Upper lobe of left lung (tissue), 6 donors: ENCODE measurements around the gene SLC12A2. TPM values are rescaled to one million over a fixed set of nuclear protein-coding genes. Genes with fewer than 3 reads are reported as not detected.

Experiments
- ATAC-seq, 2 donors: fragments of 200-7000 bp; cut with Tn5 transposase; one replicate each; pipeline ENCODE4 v1.9.1; 2022; ENCODE audit warnings: mild to moderate bottlenecking in 2 of 2, moderate library complexity in 2 of 2; ENCODE audit not compliant: low FRiP score in 2 of 2
- DNase-seq, 2 donors: peaks; one replicate each; pipeline ENCODE4 v3.0.0-alpha.2; 2019 to 2020
- H3K27ac ChIP-seq, 4 donors: fragments of 200-600 bp; sonication (generic); one replicate each; pipeline ENCODE4 v1.5.1; 2016 to 2019
- H3K27me3 ChIP-seq, 4 donors: fragments of 200-600 bp; sonication (generic); one replicate each; pipeline ENCODE4 v1.5.1; 2017 to 2019
- H3K36me3 ChIP-seq, 4 donors: fragments of 200-600 bp; sonication (generic); one replicate each; pipeline ENCODE4 v1.5.1; 2016 to 2019
- H3K4me1 ChIP-seq, 4 donors: fragments of 200-600 bp; sonication (generic); one replicate each; pipeline ENCODE4 v1.5.1; 2018 to 2019
- H3K4me3 ChIP-seq, 4 donors: fragments of 200-600 bp; sonication (generic); one replicate each; pipeline ENCODE4 v1.5.1; 2017 to 2019; ENCODE audit warnings: mild to moderate bottlenecking in 2 of 4, moderate library complexity in 1 of 4
- H3K9me3 ChIP-seq, 4 donors: fragments of 200-600 bp; sonication (generic); one replicate each; pipeline ENCODE4 v1.5.1; 2018 to 2019
- EP300 ChIP-seq, 4 donors: sonication (generic); formaldehyde crosslinking; IDR thresholded peaks; one replicate each; pipeline ENCODE4 v1.5.1; 2017; ENCODE audit warnings: antibody characterized with exemption in 4 of 4, control low read depth in 2 of 4
- POLR2A ChIP-seq, 4 donors: fragments of 450-650 bp; IDR thresholded peaks; one replicate each; pipeline ENCODE4 v1.5.1; 2016 to 2017; ENCODE audit warnings: antibody characterized with exemption in 4 of 4, mild to moderate bottlenecking in 2 of 4
- POLR2AphosphoS5 ChIP-seq, 2 donors: sonication (generic); formaldehyde crosslinking; IDR thresholded peaks; one replicate each; pipeline ENCODE4 v1.5.1; 2017; ENCODE audit warnings: antibody characterized with exemption in 2 of 2
- WGBS, 2 donors: methylation state at CpG; one replicate each; pipeline ENCODE4 v1.1.5; 2017 to 2018; 5-methylcytosine and 5-hydroxymethylcytosine counted together
- total RNA-seq, 6 donors: library from RNA; depleted of rRNA in 4 of 6; stranded (reverse); fragments of >200 nt in 4 of 6; gene quantifications; one replicate each; pipeline versions ENCODE4 v1.1.0 to v1.2.1, GENCODE V29; 2016 to 2021
- TF ChIP-seq, protein P1 (sequence below), 6 experiments: fragments of 450-650 bp in 4 of 6; fragments of 200-600 bp in 2 of 6; sonication (generic) in 2 of 6; IDR thresholded peaks; one replicate each; pipeline ENCODE4 v1.5.1; 2016 to 2019; ENCODE audit warnings: antibody characterized with exemption in 6 of 6
- donor health status: DM: no; HTN: no; CAD: no; lungs with moderate emphysema.
- donor health status: DM: no; HTN: yes; CAD: no; lungs with severe emphysema.

The SLC12A2 gene
- total RNA-seq, 6 donors from 2014 or later: 12.6 to 44.1 (median 28.0) TPM

GRCh38 chr5:128158342-128158741, 74.8 kb downstream of the SLC12A2 start:
- no peaks in the 10 kb centered on the region for H3K4me1 ChIP-seq
- no peak overlapping the region for H3K4me3 ChIP-seq
- ATAC-seq (no peak), DNase-seq (no peak)
- 95 to 97% methylated on average over 3 of the region's 3 CpGs for WGBS, 2 donors
- H3K36me3 ChIP-seq: peaks cover 4 to 37% (median 13%) of the 10 kb centered on the region in 4 donors
- no peaks in the 10 kb centered on the region for H3K9me3 ChIP-seq
- no peaks in the 10 kb centered on the region for H3K27me3 ChIP-seq
- H3K27ac ChIP-seq: no peak overlapping the region
- no peak for TF ChIP-seq POLR2AphosphoS5 (IDR thresholded peaks at IDR 0.05)
- TF ChIP-seq POLR2A (IDR thresholded peaks at IDR 0.05): no peak
- no peak for TF ChIP-seq EP300 (IDR thresholded peaks at IDR 0.05)
- TF ChIP-seq, protein P1, sequence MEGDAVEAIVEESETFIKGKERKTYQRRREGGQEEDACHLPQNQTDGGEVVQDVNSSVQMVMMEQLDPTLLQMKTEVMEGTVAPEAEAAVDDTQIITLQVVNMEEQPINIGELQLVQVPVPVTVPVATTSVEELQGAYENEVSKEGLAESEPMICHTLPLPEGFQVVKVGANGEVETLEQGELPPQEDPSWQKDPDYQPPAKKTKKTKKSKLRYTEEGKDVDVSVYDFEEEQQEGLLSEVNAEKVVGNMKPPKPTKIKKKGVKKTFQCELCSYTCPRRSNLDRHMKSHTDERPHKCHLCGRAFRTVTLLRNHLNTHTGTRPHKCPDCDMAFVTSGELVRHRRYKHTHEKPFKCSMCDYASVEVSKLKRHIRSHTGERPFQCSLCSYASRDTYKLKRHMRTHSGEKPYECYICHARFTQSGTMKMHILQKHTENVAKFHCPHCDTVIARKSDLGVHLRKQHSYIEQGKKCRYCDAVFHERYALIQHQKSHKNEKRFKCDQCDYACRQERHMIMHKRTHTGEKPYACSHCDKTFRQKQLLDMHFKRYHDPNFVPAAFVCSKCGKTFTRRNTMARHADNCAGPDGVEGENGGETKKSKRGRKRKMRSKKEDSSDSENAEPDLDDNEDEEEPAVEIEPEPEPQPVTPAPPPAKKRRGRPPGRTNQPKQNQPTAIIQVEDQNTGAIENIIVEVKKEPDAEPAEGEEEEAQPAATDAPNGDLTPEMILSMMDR (IDR thresholded peaks at IDR 0.05): no peak

- Histone ChIP-seq H3K27ac (no peak overlapping the region), H3K36me3 (peaks cover 0 to 34% (median 6%) of the 10 kb centered on the region in 4 donors), H3K4me1 (no peaks in the 10 kb centered on the region), H3K27me3 (no peaks in the 10 kb centered on the region), H3K9me3 (no peaks in the 10 kb centered on the region), H3K4me3 (no peak overlapping the region)
- DNase-seq (no peak), ATAC-seq (no peak)
- TF ChIP-seq POLR2A (IDR thresholded peaks at IDR 0.05) (no peak), POLR2AphosphoS5 (IDR thresholded peaks at IDR 0.05) (no peak), EP300 (IDR thresholded peaks at IDR 0.05) (no peak)
- TF ChIP-seq, protein P1 (IDR thresholded peaks at IDR 0.05): no peak
- WGBS, 2 donors: 80 to 81% methylated on average over 2 of the region's 2 CpGs
These were observed 80.4 kb downstream of the SLC12A2 start for GRCh38 chr5:128163991-128164390.

DNA sequence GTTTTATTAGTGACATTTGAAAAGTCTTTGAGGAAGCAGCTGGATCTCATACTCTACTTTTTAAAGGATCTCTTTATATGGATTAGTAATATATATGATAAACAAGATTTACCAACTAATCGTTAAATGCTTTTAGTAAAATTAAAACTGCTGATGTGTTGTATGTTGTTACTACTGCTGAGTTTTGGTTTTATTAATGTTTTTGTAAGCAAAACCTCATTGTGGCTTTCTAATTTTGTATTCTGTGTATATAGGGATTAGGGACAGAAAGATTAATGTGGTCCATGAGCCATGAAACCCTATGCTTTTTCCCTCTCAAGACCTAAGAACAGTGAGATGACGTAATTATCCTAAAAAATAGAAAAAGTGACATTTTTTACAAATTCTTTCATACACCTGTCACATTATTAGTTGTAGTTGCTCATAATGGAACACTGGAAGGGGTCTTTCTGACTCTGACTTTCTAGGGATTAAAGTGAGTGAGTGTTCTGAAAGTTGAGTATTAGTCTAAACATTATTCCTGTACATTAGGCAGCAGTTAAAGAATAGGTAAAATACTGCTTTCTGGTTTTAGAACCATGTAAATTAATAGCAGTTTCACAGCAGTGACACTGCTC, 85.9 kb downstream of the SLC12A2 start:
- TF ChIP-seq, protein P1 (IDR thresholded peaks at IDR 0.05): no peak
- TF ChIP-seq POLR2A (IDR thresholded peaks at IDR 0.05) (no peak), POLR2AphosphoS5 (IDR thresholded peaks at IDR 0.05) (no peak), EP300 (IDR thresholded peaks at IDR 0.05) (no peak)
- Histone ChIP-seq H3K27me3 (no peaks in the 10 kb centered on the region), H3K4me3 (no peak overlapping the region), H3K4me1 (no peaks in the 10 kb centered on the region), H3K27ac (no peak overlapping the region), H3K36me3 (peaks cover 0 to 12% (median 0%) of the 10 kb centered on the region in 4 donors), H3K9me3 (no peaks in the 10 kb centered on the region)
- no peak for ATAC-seq
- 93% methylated on average over 2 of the region's 2 CpGs for WGBS, 2 donors
- no peak for DNase-seq

DNA sequence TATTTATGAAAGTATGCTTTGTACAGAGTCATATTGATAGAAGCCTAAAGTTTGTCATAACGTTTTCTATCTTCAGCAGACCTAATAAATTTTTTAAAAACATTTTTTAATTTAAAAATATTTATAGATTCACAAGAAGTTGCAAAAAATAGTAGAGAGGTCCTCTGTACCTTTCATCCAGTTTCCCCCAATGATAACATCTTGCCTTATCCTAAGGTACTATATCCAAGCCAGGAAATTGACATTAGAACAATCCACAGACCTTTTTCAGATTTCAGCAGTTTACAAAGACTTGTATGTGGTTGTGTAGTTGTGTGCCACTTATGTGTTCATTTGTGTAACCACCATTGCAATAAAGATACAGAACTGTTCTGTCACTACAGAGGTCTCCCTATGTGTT, 88.5 kb downstream of the SLC12A2 start:
- ATAC-seq: no peak
- H3K27ac ChIP-seq: no peak overlapping the region
- H3K4me1 ChIP-seq: no peaks in the 10 kb centered on the region
- H3K9me3 ChIP-seq: no peaks in the 10 kb centered on the region
- H3K4me3 ChIP-seq: no peak overlapping the region
- peaks cover 0 to 12% (median 0%) of the 10 kb centered on the region in 4 donors for H3K36me3 ChIP-seq
- TF ChIP-seq POLR2A (IDR thresholded peaks at IDR 0.05): no peak
- TF ChIP-seq EP300 (IDR thresholded peaks at IDR 0.05): no peak
- no peak for TF ChIP-seq POLR2AphosphoS5 (IDR thresholded peaks at IDR 0.05)
- TF ChIP-seq, protein P1 (IDR thresholded peaks at IDR 0.05): no peak
- no peaks in the 10 kb centered on the region for H3K27me3 ChIP-seq
- WGBS, 2 donors: 79 to 98% methylated on average over 1 of the region's 1 CpG
- no peak for DNase-seq

DNA sequence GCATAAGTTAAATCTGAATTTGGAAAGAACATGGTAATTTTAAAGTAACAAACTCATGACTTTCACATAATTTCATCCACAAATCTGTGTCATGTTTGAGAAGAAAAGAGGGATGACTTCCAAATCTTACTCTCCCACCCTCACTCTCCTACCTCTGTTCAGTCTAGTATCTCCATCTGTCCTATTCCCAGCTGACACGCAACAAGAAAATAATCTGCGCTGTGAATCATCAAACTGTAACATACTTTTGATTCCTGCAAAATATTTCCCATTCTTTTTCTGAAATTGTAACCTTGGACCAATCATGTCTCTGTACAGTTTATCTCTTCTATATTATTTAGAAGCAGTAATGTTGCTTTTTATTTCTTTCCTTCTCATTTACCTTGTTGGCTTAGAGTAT, 91.4 kb downstream of the SLC12A2 start:
- DNase-seq: no peak
- 91 to 97% methylated on average over 2 of the region's 2 CpGs for WGBS, 2 donors
- no peak overlapping the region for H3K27ac ChIP-seq
- peaks cover 0 to 14% (median 0%) of the 10 kb centered on the region in 4 donors for H3K36me3 ChIP-seq
- TF ChIP-seq POLR2A (IDR thresholded peaks at IDR 0.05) (no peak), EP300 (IDR thresholded peaks at IDR 0.05) (no peak), POLR2AphosphoS5 (IDR thresholded peaks at IDR 0.05) (no peak)
- TF ChIP-seq, protein P1 (IDR thresholded peaks at IDR 0.05): no peak
- H3K9me3 ChIP-seq: no peaks in the 10 kb centered on the region
- no peaks in the 10 kb centered on the region for H3K27me3 ChIP-seq
- ATAC-seq: no peak
- no peak overlapping the region for H3K4me3 ChIP-seq
- H3K4me1 ChIP-seq: no peaks in the 10 kb centered on the region
